ENCODE results near the gene TMEM88.

- TF ChIP-seq SUZ12 (IDR thresholded peaks at IDR 0.05; ENCODE audit: extremely low read depth, insufficient read depth, insufficient read length): no peak
- no peak for TF ChIP-seq YY1 (IDR thresholded peaks at IDR 0.05; ENCODE audit: insufficient read depth, insufficient read length)
- no peak for TF ChIP-seq ZNF274 (IDR thresholded peaks at IDR 0.05; ENCODE audit: low read depth, low read length)
Observed at GRCh38 chr17:7884581-7885366, 29.9 kb downstream of the TMEM88 start.

All from NT2/D1 (cell line).